ENCODE measurements around the gene IL22RA1. TPM values are rescaled to one million over a fixed set of nuclear protein-coding genes. Genes with fewer than 3 reads are reported as not detected.

IL22RA1 gene
- total RNA-seq, 1 donor from 2014 or later = not detected

GRCh38 chr1:24103408-24103807, 39.5 kb downstream of the IL22RA1 start:
- H4K20me1 ChIP-seq (ENCODE audit: insufficient read depth, low read length) = no peaks in the 10 kb centered on the region
- Mint-ChIP-seq H3K9me3 (ENCODE audit: unreplicated experiment) (no peaks in the 10 kb centered on the region), H3K36me3 (ENCODE audit: low read depth, unreplicated experiment) (no peaks in the 10 kb centered on the region), H3K27ac (ENCODE audit: unreplicated experiment) (no peak overlapping the region), H3K27me3 (ENCODE audit: low read depth, unreplicated experiment) (peaks cover 4% of the 10 kb centered on the region), H3K4me3 (ENCODE audit: unreplicated experiment) (no peak overlapping the region), H3K4me1 (ENCODE audit: low read depth, unreplicated experiment) (peaks cover 8% of the 10 kb centered on the region)
- DNase-seq (ENCODE audit: low read depth) (no peak), FAIRE-seq (no peak)
- no peaks in the 10 kb centered on the region for H3K36me3 ChIP-seq (ENCODE audit: insufficient read depth, low read length)
- TF ChIP-seq EZH2 (IDR thresholded peaks at IDR 0.05; ENCODE audit: insufficient read depth, low read length) (no peak), CTCF (IDR thresholded peaks at IDR 0.05; ENCODE audit: insufficient read depth, low read depth, low read length) (no peak)
- no peak overlapping the region for H2AFZ ChIP-seq (ENCODE audit: low read depth, low read length)
- H3K79me2 ChIP-seq (ENCODE audit: insufficient read depth, low read length) = no peaks in the 10 kb centered on the region
- peaks cover 10% of the 10 kb centered on the region for H3K4me1 ChIP-seq (ENCODE audit: insufficient read depth, low read length)
- no peak overlapping the region for H3K4me2 ChIP-seq (ENCODE audit: low read length)
- H3K4me3 ChIP-seq (ENCODE audit: insufficient read depth, low read depth, low read length) = no peak overlapping the region
- H3K27ac ChIP-seq (ENCODE audit: low read depth, low read length) = no peak overlapping the region
- no peaks in the 10 kb centered on the region for H3K9me3 ChIP-seq (ENCODE audit: insufficient read depth, low read depth, low read length)
- no peaks in the 10 kb centered on the region for H3K27me3 ChIP-seq (ENCODE audit: insufficient read depth, low read length)
- H3K9ac ChIP-seq (ENCODE audit: low read length) = no peak overlapping the region

- FAIRE-seq (no peak), DNase-seq (ENCODE audit: low read depth) (no peak)
- peaks cover 7% of the 10 kb centered on the region for H3K27me3 Mint-ChIP-seq (ENCODE audit: low read depth, unreplicated experiment)
- H3K4me1 Mint-ChIP-seq (ENCODE audit: low read depth, unreplicated experiment) = peaks cover 5% of the 10 kb centered on the region
- H2AFZ ChIP-seq (ENCODE audit: low read depth, low read length) = no peak overlapping the region
- H3K9me3 Mint-ChIP-seq (ENCODE audit: unreplicated experiment) = no peaks in the 10 kb centered on the region
- H3K4me3 Mint-ChIP-seq (ENCODE audit: unreplicated experiment) = no peak overlapping the region
- no peaks in the 10 kb centered on the region for H3K36me3 ChIP-seq (ENCODE audit: insufficient read depth, low read length)
- no peak overlapping the region for H3K27ac ChIP-seq (ENCODE audit: low read depth, low read length)
- no peaks in the 10 kb centered on the region for H3K36me3 Mint-ChIP-seq (ENCODE audit: low read depth, unreplicated experiment)
- H3K4me1 ChIP-seq (ENCODE audit: insufficient read depth, low read length) = peaks cover 5% of the 10 kb centered on the region
- H3K27ac Mint-ChIP-seq (ENCODE audit: unreplicated experiment) = no peak overlapping the region
- H3K4me3 ChIP-seq (ENCODE audit: insufficient read depth, low read depth, low read length) = no peak overlapping the region
- no peaks in the 10 kb centered on the region for H4K20me1 ChIP-seq (ENCODE audit: insufficient read depth, low read length)
- H3K9me3 ChIP-seq (ENCODE audit: insufficient read depth, low read depth, low read length) = no peaks in the 10 kb centered on the region
- TF ChIP-seq CTCF (IDR thresholded peaks at IDR 0.05; ENCODE audit: insufficient read depth, low read depth, low read length) (no peak), EZH2 (IDR thresholded peaks at IDR 0.05; ENCODE audit: insufficient read depth, low read length) (no peak)
- no peak overlapping the region for H3K4me2 ChIP-seq (ENCODE audit: low read length)
- H3K9ac ChIP-seq (ENCODE audit: low read length) = no peak overlapping the region
- peaks cover 1% of the 10 kb centered on the region for H3K27me3 ChIP-seq (ENCODE audit: insufficient read depth, low read length)
- no peaks in the 10 kb centered on the region for H3K79me2 ChIP-seq (ENCODE audit: insufficient read depth, low read length)
Observed at GRCh38 chr1:24102961-24103360, 40.0 kb downstream of the IL22RA1 start.

- no peak overlapping the region for H2AFZ ChIP-seq (ENCODE audit: low read depth, low read length)
- no peaks in the 10 kb centered on the region for H3K36me3 Mint-ChIP-seq (ENCODE audit: low read depth, unreplicated experiment)
- H3K9me3 ChIP-seq (ENCODE audit: insufficient read depth, low read depth, low read length) = no peaks in the 10 kb centered on the region
- no peaks in the 10 kb centered on the region for H3K9me3 Mint-ChIP-seq (ENCODE audit: unreplicated experiment)
- H3K36me3 ChIP-seq (ENCODE audit: insufficient read depth, low read length) = no peaks in the 10 kb centered on the region
- H3K79me2 ChIP-seq (ENCODE audit: insufficient read depth, low read length) = no peaks in the 10 kb centered on the region
- no peaks in the 10 kb centered on the region for H4K20me1 ChIP-seq (ENCODE audit: insufficient read depth, low read length)
- DNase-seq (ENCODE audit: low read depth) (no peak), FAIRE-seq (no peak)
- no peak overlapping the region for H3K4me3 Mint-ChIP-seq (ENCODE audit: unreplicated experiment)
- no peak overlapping the region for H3K9ac ChIP-seq (ENCODE audit: low read length)
- no peak overlapping the region for H3K4me2 ChIP-seq (ENCODE audit: low read length)
- peaks cover 15% of the 10 kb centered on the region for H3K27me3 Mint-ChIP-seq (ENCODE audit: low read depth, unreplicated experiment)
- peaks cover 2% of the 10 kb centered on the region for H3K27me3 ChIP-seq (ENCODE audit: insufficient read depth, low read length)
- no peak overlapping the region for H3K27ac ChIP-seq (ENCODE audit: low read depth, low read length)
- no peaks in the 10 kb centered on the region for H3K4me1 ChIP-seq (ENCODE audit: insufficient read depth, low read length)
- TF ChIP-seq CTCF (IDR thresholded peaks at IDR 0.05; ENCODE audit: insufficient read depth, low read depth, low read length) (no peak), EZH2 (IDR thresholded peaks at IDR 0.05; ENCODE audit: insufficient read depth, low read length) (no peak)
- H3K4me3 ChIP-seq (ENCODE audit: insufficient read depth, low read depth, low read length) = no peak overlapping the region
- H3K27ac Mint-ChIP-seq (ENCODE audit: unreplicated experiment) = no peak overlapping the region
- H3K4me1 Mint-ChIP-seq (ENCODE audit: low read depth, unreplicated experiment) = no peaks in the 10 kb centered on the region
Observed at GRCh38 chr1:24101796-24102586, 40.9 kb downstream of the IL22RA1 start.

Data from astrocyte (in vitro differentiated cells and primary cell).